ENCODE data around the gene PLCL2. TPM values are rescaled to one million over a fixed set of nuclear protein-coding genes. Genes with fewer than 3 reads are reported as not detected.

PLCL2 gene
- total and polyA plus RNA-seq, 4 donors, result 1.0 to 16.7 (median 7.1) TPM

- TF ChIP-seq CTCF (IDR thresholded peaks at IDR 0.05; ENCODE audit: control extremely low read depth, extremely low read depth), result no peak
- Histone ChIP-seq H3K36me3 (ENCODE audit: control insufficient read depth in 4 of 4, insufficient read depth in 4 of 4, low read length in 4 of 4) (peaks cover 0 to 2% (median 0%) of the 10 kb centered on the region in 4 donors), H3K4me1 (ENCODE audit: control insufficient read depth in 5 of 5, insufficient read depth in 5 of 5, low read length in 5 of 5) (peaks cover 0 to 12% (median 10%) of the 10 kb centered on the region in 5 donors), H3K9ac (ENCODE audit: insufficient read depth in 1 of 2, low read length in 2 of 2) (no peak overlapping the region), H3K27ac (ENCODE audit: low read depth in 1 of 2, low read length in 1 of 2) (peak overlapping the region in 1 of 2 donors; percentile 1), H3K9me3 (ENCODE audit: control insufficient read depth in 4 of 4, insufficient read depth in 3 of 4, low read length in 3 of 4) (no peaks in the 10 kb centered on the region), H3K27me3 (ENCODE audit: control insufficient read depth in 3 of 3, insufficient read depth in 3 of 3, low read length in 2 of 3) (no peaks in the 10 kb centered on the region), H3K4me3 (no peak overlapping the region)
- ATAC-seq (ENCODE audit: insufficient read depth, low FRiP score) (no peak), DNase-seq (no peak)
- WGBS, 2 donors, result 96 to 98% methylated on average over 4 of the region's 4 CpGs
Observed at GRCh38 chr3:17028363-17028762, 143.6 kb downstream of the PLCL2 start.

- no peak for ATAC-seq (ENCODE audit: insufficient read depth, low FRiP score)
- H3K27me3 ChIP-seq (ENCODE audit: control insufficient read depth in 3 of 3, insufficient read depth in 3 of 3, low read length in 2 of 3), result no peaks in the 10 kb centered on the region
- H3K36me3 ChIP-seq (ENCODE audit: control insufficient read depth in 4 of 4, insufficient read depth in 4 of 4, low read length in 4 of 4), result peaks cover 0 to 2% (median 0%) of the 10 kb centered on the region in 4 donors
- 50 to 61% methylated on average over 3 of the region's 3 CpGs for WGBS, 2 donors
- no peak for DNase-seq
- peak overlapping the region in 1 of 2 donors; percentile 33 for H3K27ac ChIP-seq (ENCODE audit: low read depth in 1 of 2, low read length in 1 of 2)
- no peak overlapping the region for H3K9ac ChIP-seq (ENCODE audit: insufficient read depth in 1 of 2, low read length in 2 of 2)
- H3K9me3 ChIP-seq (ENCODE audit: control insufficient read depth in 4 of 4, insufficient read depth in 3 of 4, low read length in 3 of 4), result no peaks in the 10 kb centered on the region
- H3K4me1 ChIP-seq (ENCODE audit: control insufficient read depth in 5 of 5, insufficient read depth in 5 of 5, low read length in 5 of 5), result peaks cover 0 to 13% (median 9%) of the 10 kb centered on the region in 5 donors
- no peak overlapping the region for H3K4me3 ChIP-seq
- no peak for TF ChIP-seq CTCF (IDR thresholded peaks at IDR 0.05; ENCODE audit: control extremely low read depth, extremely low read depth)
Observed at GRCh38 chr3:17030438-17030837, 145.7 kb downstream of the PLCL2 start.

GRCh38 chr3:17030956-17031652 lies 146.3 kb downstream of the PLCL2 start:
- Histone ChIP-seq H3K9me3 (ENCODE audit: control insufficient read depth in 4 of 4, insufficient read depth in 3 of 4, low read length in 3 of 4) (no peaks in the 10 kb centered on the region), H3K4me1 (ENCODE audit: control insufficient read depth in 5 of 5, insufficient read depth in 5 of 5, low read length in 5 of 5) (peaks cover 0 to 13% (median 9%) of the 10 kb centered on the region in 5 donors), H3K27me3 (ENCODE audit: control insufficient read depth in 3 of 3, insufficient read depth in 3 of 3, low read length in 2 of 3) (no peaks in the 10 kb centered on the region), H3K4me3 (no peak overlapping the region), H3K36me3 (ENCODE audit: control insufficient read depth in 4 of 4, insufficient read depth in 4 of 4, low read length in 4 of 4) (peaks cover 0 to 2% (median 0%) of the 10 kb centered on the region in 4 donors), H3K27ac (ENCODE audit: low read depth in 1 of 2, low read length in 1 of 2) (no peak overlapping the region), H3K9ac (ENCODE audit: insufficient read depth in 1 of 2, low read length in 2 of 2) (no peak overlapping the region)
- ATAC-seq (ENCODE audit: insufficient read depth, low FRiP score) (no peak), DNase-seq (no peak)
- 85 to 86% methylated on average over 4 of the region's 4 CpGs for WGBS, 2 donors
- TF ChIP-seq CTCF (IDR thresholded peaks at IDR 0.05; ENCODE audit: control extremely low read depth, extremely low read depth), result no peak
